Stomach (tissue), 4 donors: ENCODE data around the gene SLC35F5.

ENCODE experiments used
- CTCF ChIP-seq, 7 experiments: fragments of 450-650 bp in 4 of 7; fragments of 200-600 bp in 3 of 7; sonication (generic) in 3 of 7; IDR thresholded peaks; one replicate each; pipeline ENCODE4 v1.5.1; 2016 to 2019; ENCODE audit warnings: antibody characterized with exemption in 7 of 7, control low read depth in 2 of 7, mild to moderate bottlenecking in 1 of 7
- EP300 ChIP-seq: sonication (generic); formaldehyde crosslinking; IDR thresholded peaks from one replicate; pipeline ENCODE4 v1.6.1; 2017; ENCODE audit warnings: antibody characterized with exemption
- POLR2A ChIP-seq, 4 donors: fragments of 450-650 bp; IDR thresholded peaks; one replicate each; pipeline ENCODE4 v1.6.1; 2016; ENCODE audit warnings: antibody characterized with exemption in 4 of 4, control low read depth in 2 of 4, mild to moderate bottlenecking in 1 of 4, moderate library complexity in 1 of 4
- POLR2AphosphoS5 ChIP-seq, 3 donors: sonication (generic); formaldehyde crosslinking; IDR thresholded peaks; one replicate each; pipeline ENCODE4 v1.6.1; 2016; ENCODE audit warnings: antibody characterized with exemption in 3 of 3

GRCh38 chr2:113755835-113756354, 547 bp downstream of the SLC35F5 start:
- TF ChIP-seq POLR2A (IDR thresholded peaks at IDR 0.05) (no peak), EP300 (no peak), CTCF (IDR thresholded peaks at IDR 0.05) (no peak), POLR2AphosphoS5 (IDR thresholded peaks at IDR 0.05) (no peak)
